HepG2 (cell line): ENCODE measurements around the gene CRLF1. TPM values are rescaled to one million over a fixed set of nuclear protein-coding genes. Genes with fewer than 3 reads are reported as not detected.

ENCODE experiments used
- ATAC-seq: fragments of 200-7000 bp; cut with Tn5 transposase; 3 replicates; pipeline ENCODE4 v1.9.1; 2020; ENCODE audit warnings: mild to moderate bottlenecking, moderate library complexity
- BruUV-seq: library from RNA; stranded (reverse); fragments of 400-500 nt; replicated peaks from 2 replicates; lab custom pipeline; 2021; lab: Mats Ljungman, UMichigan
- CTCF ChIA-PET: fragments of 300-600 bp; formaldehyde crosslinking; extraction: SDS; loops from one replicate; lab custom pipeline; 2021; ENCODE audit warnings: low total read pairs, inconsistent platforms, low intra/inter-chr PET ratio; lab: Yijun Ruan, JAX
- POLR2A ChIA-PET: fragments of 350-600 bp; sonication (Branson Sonifier 250); formaldehyde crosslinking; loops from one replicate; lab custom pipeline; 2020; ENCODE audit warnings: antibody characterized with exemption, inconsistent platforms; lab: Yijun Ruan, JAX
- DNase-seq: peaks from one replicate; pipeline ENCODE4 v3.0.0-alpha.2; 2015; ENCODE audit warnings: low spot score
- FAIRE-seq: peaks from 3 replicates; lab custom pipeline; 2011; peaks lifted over from hg19 to GRCh38; lab: Jason Lieb, UNC
- H2AFZ ChIP-seq: one replicate; pipeline ENCODE4 v1.6.1; 2011; ENCODE audit warnings: low read length, inconsistent platforms
- H3K27ac ChIP-seq: fragments of 300-600 bp; 3 replicates; pipeline ENCODE4 v1.8.0; 2011; ENCODE audit warnings: mixed run types, mild to moderate bottlenecking, mixed read lengths, low read length, inconsistent platforms; ENCODE audit not compliant: insufficient read depth; ENCODE audit errors: extremely low read length
- H3K27me3 ChIP-seq, 2 experiments: fragments of 200-600 bp in 1 of 2; 2 replicates in 1 of 2; 3 replicates in 1 of 2; pipeline versions ENCODE4 v1.6.0 to v1.8.0; 2011; ENCODE audit warnings: low read length in 2 of 2, mild to moderate bottlenecking in 2 of 2, moderate library complexity in 2 of 2, inconsistent platforms in 1 of 2; ENCODE audit not compliant: insufficient read depth in 2 of 2, control insufficient read depth in 1 of 2
- H3K36me3 ChIP-seq, 2 experiments: fragments of 200-600 bp in 1 of 2; replicated peaks in 1 of 2; 2 replicates in 1 of 2; 3 replicates in 1 of 2; pipeline versions ENCODE4 v1.5.1 to v1.8.0; 2011; ENCODE audit warnings: low read length in 2 of 2, inconsistent platforms in 1 of 2; ENCODE audit not compliant: insufficient read depth in 2 of 2, control insufficient read depth in 1 of 2
- H3K4me1 ChIP-seq: 2 replicates; pipeline ENCODE4 v1.5.1; 2012; ENCODE audit warnings: low read length, inconsistent platforms; ENCODE audit not compliant: insufficient read depth
- H3K4me2 ChIP-seq: 2 replicates; pipeline ENCODE4 v1.6.0; 2011; ENCODE audit warnings: low read depth, low read length, inconsistent platforms
- H3K4me3 ChIP-seq, 3 experiments: fragments of 200-600 bp in 1 of 3; sonication (generic), shearing (Covaris generic) in 1 of 3; replicated peaks in 1 of 3; 2 replicates each; pipeline ENCODE4 v1.5.1; 2011 to 2016; ENCODE audit warnings: low read length in 3 of 3, inconsistent platforms in 2 of 3, low read depth in 2 of 3, mild to moderate bottlenecking in 2 of 3, control low read depth in 1 of 3, mixed read lengths in 1 of 3; ENCODE audit not compliant: insufficient read depth in 1 of 3
- H3K79me2 ChIP-seq: one replicate; pipeline ENCODE4 v1.6.1; 2011; ENCODE audit warnings: low read length, inconsistent platforms; ENCODE audit not compliant: insufficient read depth
- H3K9ac ChIP-seq: 2 replicates; pipeline ENCODE4 v1.6.0; 2011; ENCODE audit warnings: mild to moderate bottlenecking, low read depth, low read length, inconsistent platforms; ENCODE audit not compliant: insufficient read depth
- H3K9me3 ChIP-seq: 2 replicates; pipeline ENCODE4 v1.5.1; 2012; ENCODE audit warnings: mild to moderate bottlenecking, low read length
- H4K20me1 ChIP-seq: 2 replicates; pipeline ENCODE4 v1.6.0; 2011; ENCODE audit warnings: inconsistent platforms, mild to moderate bottlenecking, low read length, moderate library complexity; ENCODE audit not compliant: insufficient read depth
- DMTF1 ChIP-seq: sonication (generic); formaldehyde crosslinking; IDR thresholded peaks from 2 replicates; pipeline ENCODE4 v1.4.0; 2020; ENCODE audit warnings: mild to moderate bottlenecking, missing genetic modification reagents
- ERF ChIP-seq: IDR thresholded peaks from 2 replicates; pipeline ENCODE4 v1.6.1; 2018; ENCODE audit warnings: missing biosample characterization, missing genetic modification reagents
- GZF1 ChIP-seq: sonication (generic); formaldehyde crosslinking; IDR thresholded peaks from 2 replicates; pipeline ENCODE4 v1.5.1; 2020; ENCODE audit warnings: mild to moderate bottlenecking, missing genetic modification reagents
- HNF1B ChIP-seq: sonication (generic); formaldehyde crosslinking; IDR thresholded peaks from 2 replicates; pipeline ENCODE4 v1.5.1; 2020; ENCODE audit warnings: mild to moderate bottlenecking, moderate library complexity, missing genetic modification reagents
- HNRNPL ChIP-seq: fragments of 200-400 bp; formaldehyde crosslinking; IDR thresholded peaks from 2 replicates; pipeline ENCODE4 v1.6.1; 2017; ENCODE audit warnings: mild to moderate bottlenecking, low read depth, low read length
- MYNN ChIP-seq: sonication (generic); formaldehyde crosslinking; IDR thresholded peaks from 2 replicates; pipeline ENCODE4 v1.4.0; 2020; ENCODE audit warnings: mild to moderate bottlenecking, low read depth, missing genetic modification reagents
- SP5 ChIP-seq: IDR thresholded peaks from 2 replicates; pipeline ENCODE4 v1.6.1; 2016; ENCODE audit warnings: low read depth, borderline replicate concordance
- STAG1 ChIP-seq: sonication (generic); formaldehyde crosslinking; IDR thresholded peaks from 2 replicates; pipeline ENCODE4 v1.4.0; 2020; ENCODE audit warnings: missing genetic modification reagents
- ZBTB25 ChIP-seq: IDR thresholded peaks from 2 replicates; pipeline ENCODE4 v1.6.1; 2018; ENCODE audit warnings: missing genetic modification reagents
- ZFX ChIP-seq: sonication (generic); formaldehyde crosslinking; IDR thresholded peaks from 2 replicates; pipeline ENCODE4 v1.4.0; 2020; ENCODE audit warnings: mild to moderate bottlenecking, low read depth, missing genetic modification reagents, moderate library complexity
- ZNF205 ChIP-seq: IDR thresholded peaks from 2 replicates; pipeline ENCODE4 v1.6.1; 2018; ENCODE audit warnings: missing biosample characterization, missing genetic modification reagents
- ZNF326 ChIP-seq: sonication (generic); formaldehyde crosslinking; IDR thresholded peaks from 2 replicates; pipeline ENCODE4 v1.4.0; 2020; ENCODE audit warnings: missing genetic modification reagents, borderline replicate concordance
- ZNF574 ChIP-seq: sonication (generic); formaldehyde crosslinking; IDR thresholded peaks from 2 replicates; pipeline ENCODE4 v1.4.0; 2020; ENCODE audit warnings: missing genetic modification reagents
- ZNF615 ChIP-seq: sonication (generic); formaldehyde crosslinking; IDR thresholded peaks from 2 replicates; pipeline ENCODE4 v1.5.0; 2020; ENCODE audit warnings: mild to moderate bottlenecking, missing genetic modification reagents, borderline replicate concordance
- WGBS: methylation state at CpG from one replicate; pipeline ENCODE4 v1.1.6; 2017; ENCODE audit warnings: low lambda C conversion rate; 5-methylcytosine and 5-hydroxymethylcytosine counted together
- in situ Hi-C: cut with HindIII; loops from 2 replicates; pipeline ENCODE4 v1.10.0; 2017; ENCODE audit warnings: low pct_unique_long_range_greater_than_20kb; ENCODE audit not compliant: extremely low pct_ligation_motif_present
- intact Hi-C: fragments of 100-400 bp; cut with micrococcal nuclease; formaldehyde crosslinking; loops from one replicate; pipeline ENCODE4 v1.10.0; 2022; ENCODE audit not compliant: unreplicated experiment
- polyA plus RNA-seq, 8 experiments: library from polyadenylated mRNA; depleted of rRNA in 3 of 8; stranded (reverse) in 7 of 8; unstranded in 1 of 8; fragments of >200 nt; fragmentation: Illumina TruSeq in 4 of 8; extraction: Trizol in 4 of 8; gene quantifications; 2 replicates each; pipeline versions ENCODE4 v1.2.1 to v1.2.3, GENCODE V29; 2011 to 2016; ENCODE audit warnings: low read depth in 4 of 8, missing spikeins in 1 of 8, mixed read lengths in 1 of 8; ENCODE audit not compliant: insufficient read depth in 1 of 8
- total RNA-seq, 5 experiments: library from RNA; depleted of rRNA; stranded (reverse); fragments of >200 nt; fragmentation: Illumina TruSeq; extraction: Trizol; gene quantifications; 2 replicates each; pipeline ENCODE4 v1.2.3, GENCODE V29; 2016; ENCODE audit warnings: low read depth in 1 of 5

CRLF1 gene
- total and polyA plus RNA-seq, 2 of the 13 experiments (the other 11 are each of a cell fraction or from before 2014, with no cell fraction given): 217 to 296 TPM

- peak; percentile 76 for DNase-seq
- in situ Hi-C loops: loop anchor here (5.0 kb wide), 1 partner anchor 87 kb away; no protein-coding TSS in a partner anchor
- H3K4me3 ChIP-seq: no peak overlapping the region
- TF ChIP-seq ZNF574 (peak; percentile 55), DMTF1 (no peak), SP5 (CRISPR knock-in tag) (0 out of 2 replicates have a peak, but pooled peaks have one; percentile 12), GZF1 (no peak), ERF (no peak), ZNF205 (CRISPR knock-in tag) (no peak), MYNN (CRISPR knock-in tag) (no peak), ZNF615 (CRISPR knock-in tag) (no peak), HNF1B (CRISPR knock-in tag) (0 out of 2 replicates have a peak, but pooled peaks have one; percentile 64), STAG1 (CRISPR knock-in tag) (peak; percentile 58), ZNF326 (peak; percentile 74), HNRNPL (peak; percentile 78; the same call in 1 of the 2 replicates), ZFX (CRISPR knock-in tag) (peak; percentile 29; the same call in 1 of the 2 replicates), ZBTB25 (CRISPR knock-in tag) (no peak)
Measured at GRCh38 chr19:18590273-18591272, 16.0 kb downstream of the CRLF1 start.

More at GRCh38 chr19:18590273-18591272, 16.0 kb downstream of the CRLF1 start:
- ChIA-PET CTCF (no interaction called here), POLR2A (interaction anchor here (1.3 to 3.2 kb wide), 5 partner anchors 19 to 94 kb away, joined by 3 to 37 read pairs (median 6); partner anchors contain the start of genes ELL and UBA52)
- WGBS: 84% methylated on average over 38 of the region's 40 CpGs
- no peak for ATAC-seq
- Histone ChIP-seq H2AFZ (no peak overlapping the region), H3K27me3 (no peaks in the 10 kb centered on the region), H3K4me1 (peaks cover 33% of the 10 kb centered on the region), H3K79me2 (no peaks in the 10 kb centered on the region), H3K36me3 (peaks cover under 1 to 13% of the 10 kb centered on the region in 2 experiments; a peak in 4 of 5 replicates), H3K4me2 (peak overlapping the region; percentile 96; the same call in 1 of the 2 replicates), H3K9ac (no peak overlapping the region), H3K27ac (no peak overlapping the region), H3K9me3 (no peaks in the 10 kb centered on the region), H4K20me1 (no peaks in the 10 kb centered on the region)
- intact Hi-C loops: no loop called here
- FAIRE-seq: no peak
- BruUV-seq: TSS peak; percentile 59
